Measurements from ENCODE around the gene OBSCN. TPM values are rescaled to one million over a fixed set of nuclear protein-coding genes. Genes with fewer than 3 reads are reported as not detected.
"Not testable (repeated sequence)": the region's sequence is repeated elsewhere in the genome, so short reads cannot be mapped to it uniquely, and the experiment has no call there.

OBSCN gene
- total RNA-seq, 1 experiment from 2014 or later = 14.3 TPM

- no peak for DNase-seq (ENCODE audit: extremely low read depth, low read depth)
Measured at GRCh38 chr1:228210712-228211530, 3.1 kb downstream of the OBSCN start.

- no peak for DNase-seq (ENCODE audit: extremely low read depth, low read depth)
Measured at GRCh38 chr1:228211531-228212414, 3.9 kb downstream of the OBSCN start.

GRCh38 chr1:228212415-228212965 lies 4.6 kb downstream of the OBSCN start:
- no peak for DNase-seq (ENCODE audit: extremely low read depth, low read depth)

- DNase-seq (ENCODE audit: extremely low read depth, low read depth) = peak; percentile 86
Measured at GRCh38 chr1:228212966-228213844, 5.4 kb downstream of the OBSCN start.

GRCh38 chr1:228213917-228214808 lies 6.3 kb downstream of the OBSCN start:
- DNase-seq (ENCODE audit: extremely low read depth, low read depth) = no peak

GRCh38 chr1:228214921-228215662 lies 7.2 kb downstream of the OBSCN start:
- DNase-seq (ENCODE audit: extremely low read depth, low read depth) = no peak

- no peak for DNase-seq (ENCODE audit: extremely low read depth, low read depth)
Measured at GRCh38 chr1:228215663-228216116, 7.8 kb downstream of the OBSCN start.

- DNase-seq (ENCODE audit: extremely low read depth, low read depth) = no peak
Measured at GRCh38 chr1:228216371-228217320, 8.8 kb downstream of the OBSCN start.

- no peak for DNase-seq (ENCODE audit: extremely low read depth, low read depth)
Measured at GRCh38 chr1:228217551-228218344, 9.9 kb downstream of the OBSCN start.

- DNase-seq (ENCODE audit: extremely low read depth, low read depth) = no peak
Measured at GRCh38 chr1:228218513-228219244, 10.8 kb downstream of the OBSCN start.

- DNase-seq (ENCODE audit: extremely low read depth, low read depth) = no peak
Measured at GRCh38 chr1:228219245-228219961, 11.6 kb downstream of the OBSCN start.

GRCh38 chr1:228219962-228220780 lies 12.3 kb downstream of the OBSCN start:
- no peak for DNase-seq (ENCODE audit: extremely low read depth, low read depth)

- DNase-seq (ENCODE audit: extremely low read depth, low read depth) = not testable (repeated sequence)
Measured at GRCh38 chr1:228221097-228221496, 13.3 kb downstream of the OBSCN start.

- no peak for DNase-seq (ENCODE audit: extremely low read depth, low read depth)
Measured at GRCh38 chr1:228222548-228222947, 14.7 kb downstream of the OBSCN start.
